GM18867 (cell line): ENCODE data around the gene PCDHB3.
"Not testable (repeated sequence)": the region's sequence is repeated elsewhere in the genome, so short reads cannot be mapped to it uniquely, and the experiment has no call there.

Experiments used
- ATAC-seq: cut with Tn5 transposase; IDR thresholded peaks from one replicate; pipeline ENCODE4 v1.9.1; 2021; ENCODE audit warnings: mild to moderate bottlenecking, moderate library complexity; ENCODE audit not compliant: unreplicated experiment

The PCDHB3 gene

DNA sequence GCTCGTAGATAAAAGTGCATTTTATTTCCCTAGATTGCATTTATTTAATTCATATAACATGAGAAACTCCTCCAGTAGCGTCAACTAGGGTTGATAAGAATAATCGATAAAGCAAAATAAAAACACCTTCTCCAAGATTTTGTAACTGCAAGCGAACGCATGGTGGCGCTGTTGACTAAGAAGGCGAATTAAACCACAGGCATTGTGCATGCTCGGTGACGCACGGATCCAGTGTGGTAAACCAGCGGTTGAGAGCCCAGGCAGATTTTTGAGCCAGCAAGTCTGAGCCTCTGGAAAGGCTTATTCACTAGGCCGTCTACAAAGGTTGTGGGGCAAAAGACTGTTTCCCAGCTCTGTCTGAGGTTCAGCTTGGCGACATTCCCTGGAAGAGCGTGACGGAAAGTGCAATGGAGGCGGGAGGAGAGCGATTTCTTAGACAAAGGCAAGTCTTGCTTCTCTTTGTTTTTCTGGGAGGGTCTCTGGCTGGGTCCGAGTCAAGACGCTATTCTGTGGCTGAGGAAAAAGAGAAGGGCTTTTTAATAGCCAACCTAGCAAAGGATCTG lies at the start of gene PCDHB3:
Gene PCDHB3, plus strand, starts transcription at position 231 of the 563 bp plus-strand sequence. Its CDS starts 177 bp downstream, at position 408.
- ATAC-seq: no peak

DNA sequence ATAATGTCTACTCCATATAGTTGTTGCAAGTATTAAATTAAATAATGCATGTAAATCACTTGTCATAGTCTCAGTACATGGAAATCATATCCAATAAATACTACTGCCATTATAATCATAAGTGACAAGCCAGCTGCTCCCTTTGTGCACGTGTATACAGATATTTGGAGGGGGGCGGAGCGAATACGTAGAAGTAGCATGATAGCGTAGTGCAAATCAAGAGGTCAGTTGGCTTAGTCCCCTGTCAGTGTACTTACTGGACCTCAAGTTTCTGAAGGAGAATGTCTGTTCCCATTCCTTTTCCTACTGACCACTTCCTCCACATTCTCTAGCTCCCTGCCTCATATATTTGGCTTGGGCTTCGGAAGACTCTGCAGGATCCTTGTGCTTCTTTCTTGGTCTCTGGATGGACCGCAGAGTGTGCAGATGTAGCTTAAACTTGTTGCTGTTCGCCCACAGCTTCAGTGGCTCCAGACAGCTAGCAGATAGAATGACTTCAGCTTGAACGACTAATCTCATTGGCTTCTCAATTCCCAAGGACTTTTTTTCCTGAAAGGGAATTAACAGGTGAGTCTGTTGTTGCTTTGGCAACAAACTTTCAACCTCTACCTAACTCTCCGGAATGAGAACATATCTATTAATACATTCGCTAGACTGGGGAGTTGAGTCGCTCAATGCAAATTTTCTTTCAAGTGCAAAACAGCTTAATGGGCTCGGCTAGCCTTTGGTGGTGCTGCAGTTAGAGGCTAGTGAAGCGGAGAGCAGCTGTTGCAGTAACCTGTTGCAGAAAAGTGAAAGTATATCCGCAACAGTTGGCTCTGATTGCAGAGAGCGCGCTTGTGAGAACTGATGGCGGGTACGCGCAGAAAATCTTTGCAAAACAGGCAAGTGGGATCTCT lies 49.4 kb upstream of the PCDHB3 start, which contains the start of gene PCDHB1:
Gene PCDHB1, plus strand, starts transcription at position 753 of the 899 bp plus-strand sequence. Its CDS starts 97 bp downstream, at position 850.
- no peak for ATAC-seq

- no peak for ATAC-seq
Measured at GRCh38 chr5:141051521-141051866, 48.8 kb upstream of the PCDHB3 start.

DNA sequence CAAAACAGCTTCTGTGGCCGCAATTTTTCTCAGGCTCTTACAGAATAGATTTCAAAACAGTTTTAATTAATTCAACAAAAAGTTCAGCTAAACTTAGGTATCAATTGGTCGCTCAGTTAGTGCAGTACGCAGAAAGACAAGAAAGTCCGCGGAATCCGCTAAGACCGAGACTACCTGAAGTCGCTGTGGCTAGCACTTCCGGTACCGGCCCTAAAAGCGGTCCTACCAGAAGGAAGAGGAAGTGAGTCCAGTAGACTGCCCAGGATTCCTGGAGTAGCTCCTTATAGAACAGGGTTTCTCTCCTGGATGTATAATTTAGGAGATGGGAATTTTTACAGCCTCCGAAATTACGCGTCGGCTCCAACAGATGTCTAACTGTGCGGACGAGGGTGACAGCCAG lies 22.4 kb upstream of the PCDHB3 start:
- ATAC-seq: no peak

GRCh38 chr5:141082228-141082627 lies 18.0 kb upstream of the PCDHB3 start:
- no peak for ATAC-seq

GRCh38 chr5:141084487-141084989 lies 15.7 kb upstream of the PCDHB3 start:
- ATAC-seq: no peak

DNA sequence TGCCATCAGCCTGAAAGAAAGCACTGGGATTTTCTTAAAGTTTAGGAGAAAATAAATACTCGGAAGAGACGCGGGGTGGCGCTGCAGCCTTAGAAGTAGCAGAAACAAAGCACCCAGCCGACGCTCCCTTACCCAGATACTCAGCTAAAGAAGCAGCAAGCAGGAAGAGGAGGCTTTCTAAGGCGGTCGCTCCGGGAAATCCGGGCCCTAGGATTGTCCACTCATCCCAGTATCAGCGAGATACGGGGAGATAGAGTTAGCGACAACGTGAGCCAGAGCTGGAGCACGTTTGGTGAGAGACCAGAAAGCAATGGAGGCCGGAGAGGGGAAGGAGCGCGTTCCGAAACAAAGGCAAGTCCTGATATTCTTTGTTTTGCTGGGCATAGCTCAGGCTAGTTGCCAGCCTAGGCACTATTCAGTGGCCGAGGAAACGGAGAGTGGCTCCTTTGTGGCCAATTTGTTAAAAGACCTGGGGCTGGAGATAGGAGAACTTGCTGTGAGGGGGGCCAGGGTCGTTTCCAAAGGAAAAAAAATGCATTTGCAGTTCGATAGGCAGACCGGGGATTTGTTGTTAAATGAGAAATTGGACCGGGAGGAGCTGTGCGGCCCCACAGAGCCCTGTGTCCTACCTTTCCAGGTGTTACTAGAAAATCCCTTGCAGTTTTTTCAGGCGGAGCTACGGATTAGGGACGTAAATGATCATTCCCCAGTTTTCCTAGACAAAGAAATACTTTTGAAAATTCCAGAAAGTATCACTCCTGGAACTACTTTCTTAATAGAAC lies 5.6 kb upstream of the PCDHB3 start, which contains the start of gene PCDHB2:
Gene PCDHB2, plus strand, starts transcription at position 135 of the 782 bp plus-strand sequence. Its CDS starts 176 bp downstream, at position 311.
- no peak for ATAC-seq

DNA sequence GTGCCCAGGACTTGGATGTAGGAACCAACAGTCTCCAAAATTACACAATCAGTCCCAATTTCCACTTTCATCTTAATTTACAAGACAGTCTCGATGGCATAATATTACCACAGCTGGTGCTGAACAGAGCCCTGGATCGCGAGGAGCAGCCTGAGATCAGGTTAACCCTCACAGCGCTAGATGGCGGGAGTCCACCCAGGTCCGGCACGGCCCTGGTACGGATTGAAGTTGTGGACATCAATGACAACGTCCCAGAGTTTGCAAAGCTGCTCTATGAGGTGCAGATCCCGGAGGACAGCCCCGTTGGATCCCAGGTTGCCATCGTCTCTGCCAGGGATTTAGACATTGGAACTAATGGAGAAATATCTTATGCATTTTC lies 5.0 kb upstream of the PCDHB3 start:
- no peak for ATAC-seq

GRCh38 chr5:141096181-141096580 lies 4.1 kb upstream of the PCDHB3 start:
- not testable (repeated sequence) for ATAC-seq

DNA sequence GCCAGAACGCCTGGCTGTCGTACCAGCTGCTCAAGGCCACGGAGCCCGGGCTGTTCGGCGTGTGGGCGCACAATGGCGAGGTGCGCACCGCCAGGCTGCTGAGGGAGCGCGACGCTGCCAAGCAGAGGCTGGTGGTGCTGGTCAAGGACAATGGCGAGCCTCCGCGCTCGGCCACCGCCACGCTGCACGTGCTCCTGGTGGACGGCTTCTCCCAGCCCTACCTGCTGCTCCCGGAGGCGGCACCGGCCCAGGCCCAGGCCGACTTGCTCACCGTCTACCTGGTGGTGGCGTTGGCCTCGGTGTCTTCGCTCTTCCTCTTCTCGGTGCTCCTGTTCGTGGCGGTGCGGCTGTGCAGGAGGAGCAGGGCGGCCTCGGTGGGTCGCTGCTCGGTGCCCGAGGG lies 3.7 kb upstream of the PCDHB3 start:
- ATAC-seq: not testable (repeated sequence)

GRCh38 chr5:141101059-141101458 lies 786 bp downstream of the PCDHB3 start:
- ATAC-seq: no peak

DNA sequence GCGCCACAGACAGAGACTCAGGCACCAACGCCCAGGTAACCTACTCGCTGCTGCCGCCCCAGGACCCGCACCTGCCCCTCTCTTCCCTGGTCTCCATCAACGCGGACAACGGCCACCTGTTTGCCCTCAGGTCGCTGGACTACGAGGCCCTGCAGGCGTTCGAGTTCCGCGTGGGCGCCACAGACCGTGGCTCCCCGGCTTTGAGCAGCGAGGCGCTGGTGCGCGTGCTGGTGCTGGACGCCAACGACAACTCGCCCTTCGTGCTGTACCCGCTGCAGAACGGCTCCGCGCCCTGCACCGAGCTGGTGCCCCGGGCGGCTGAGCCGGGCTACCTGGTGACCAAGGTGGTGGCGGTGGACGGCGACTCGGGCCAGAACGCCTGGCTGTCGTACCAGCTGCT lies 1.8 kb downstream of the PCDHB3 start:
- ATAC-seq: not testable (repeated sequence)

GRCh38 chr5:141102471-141102870 lies 2.2 kb downstream of the PCDHB3 start:
- ATAC-seq: not testable (repeated sequence)

- ATAC-seq: no peak
Measured at GRCh38 chr5:141105350-141105749, 5.1 kb downstream of the PCDHB3 start.

DNA sequence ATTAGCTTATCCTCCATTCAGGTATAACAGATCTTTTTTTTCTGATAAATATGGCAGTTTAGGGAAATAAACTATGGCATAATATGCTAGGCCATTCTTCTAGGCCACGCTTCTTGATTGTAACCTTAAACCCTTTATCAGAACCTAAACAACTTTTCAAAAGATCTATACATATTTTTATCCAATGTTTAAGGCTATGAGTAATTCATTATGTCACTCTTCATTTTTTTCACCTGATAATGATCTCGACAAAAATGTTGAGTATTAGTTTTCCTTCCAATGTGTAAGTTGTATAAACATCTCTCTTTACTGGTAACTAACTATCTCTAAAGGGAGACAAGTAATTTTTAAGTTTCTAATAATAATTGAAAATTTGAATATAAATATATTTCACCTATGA lies 19.0 kb downstream of the PCDHB3 start:
- ATAC-seq: no peak

GRCh38 chr5:141121563-141121962 lies 21.3 kb downstream of the PCDHB3 start, which contains the start of gene PCDHB4:
Gene PCDHB4 (plus strand): TSS chr5:141121818. CDS start chr5:141121999, 181 bp downstream.
- no peak for ATAC-seq

DNA sequence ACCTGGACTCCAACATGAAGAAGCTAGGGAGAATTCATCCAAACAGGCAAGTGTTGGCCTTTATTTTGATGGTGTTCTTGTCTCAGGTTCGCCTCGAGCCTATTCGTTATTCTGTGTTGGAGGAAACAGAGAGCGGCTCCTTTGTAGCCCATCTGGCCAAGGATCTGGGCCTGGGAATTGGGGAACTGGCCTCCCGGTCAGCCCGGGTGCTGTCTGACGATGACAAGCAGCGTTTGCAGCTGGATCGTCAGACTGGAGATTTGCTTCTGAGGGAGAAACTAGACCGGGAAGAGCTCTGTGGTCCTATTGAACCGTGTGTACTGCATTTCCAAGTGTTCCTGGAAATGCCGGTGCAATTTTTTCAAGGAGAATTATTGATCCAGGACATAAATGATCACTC lies 21.7 kb downstream of the PCDHB3 start:
- ATAC-seq: no peak

GRCh38 chr5:141123396-141124135 lies 23.3 kb downstream of the PCDHB3 start:
- ATAC-seq: not testable (repeated sequence)

DNA sequence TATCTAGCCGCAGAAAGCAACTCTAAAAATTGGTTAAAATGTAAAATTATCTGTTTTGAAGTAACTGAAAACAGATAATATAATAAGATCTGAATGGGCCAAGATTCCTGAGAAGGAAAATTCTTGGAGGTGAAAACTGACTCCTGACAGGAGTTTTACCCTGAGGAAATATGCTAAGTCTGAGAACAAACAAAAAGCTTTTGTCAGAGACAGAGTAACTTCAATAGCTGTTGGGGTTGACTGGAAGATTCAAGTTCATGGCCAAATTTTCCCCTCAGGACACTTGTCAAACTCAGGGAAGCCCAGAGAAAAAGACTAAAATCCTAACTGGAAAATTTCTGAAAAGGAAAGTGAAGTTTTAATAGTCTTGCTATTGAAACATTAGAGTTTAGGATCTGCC lies 27.0 kb downstream of the PCDHB3 start:
- no peak for ATAC-seq

GRCh38 chr5:141135030-141135717 lies 34.9 kb downstream of the PCDHB3 start, which contains the start of gene PCDHB5:
Gene PCDHB5 (plus strand): TSS chr5:141135206. CDS start chr5:141135435, 229 bp downstream.
- ATAC-seq: no peak
